H1 (cell line): ENCODE measurements around the gene MAML3. TPM values are rescaled to one million over a fixed set of nuclear protein-coding genes. Genes with fewer than 3 reads are reported as not detected.

Source experiments
- CTCF ChIA-PET: fragments of 300-600 bp; sonication (Branson Sonifier 250); formaldehyde crosslinking; loops from one replicate; lab custom pipeline; 2021; ENCODE audit not compliant: partially characterized antibody; lab: Charles Lee
- POLR2A ChIA-PET: fragments of 300-600 bp; sonication (Branson Sonifier 250); formaldehyde crosslinking; loops from one replicate; lab custom pipeline; 2021; ENCODE audit warnings: inconsistent platforms; ENCODE audit not compliant: partially characterized antibody; lab: Charles Lee
- DNase-seq, 2 experiments: peaks; one replicate each; pipeline versions ENCODE4 v3.0.0 to v3.0.0-alpha.2; 2010 to 2022; ENCODE audit warnings: low spot score in 2 of 2, low read depth in 1 of 2, mixed read lengths in 1 of 2
- FAIRE-seq: peaks from 2 replicates; lab custom pipeline; 2011; peaks lifted over from hg19 to GRCh38; lab: Jason Lieb, UNC
- H2AFZ ChIP-seq: 2 replicates; pipeline ENCODE4 v1.8.1; 2012; ENCODE audit warnings: low read length, inconsistent platforms
- H2AK5ac ChIP-seq: 2 replicates; pipeline ENCODE4 v1.6.1; 2013; ENCODE audit warnings: low read depth, low read length
- H2BK120ac ChIP-seq: replicated peaks from 2 replicates; pipeline ENCODE3; 2013; ENCODE audit warnings: low read depth, low read length, inconsistent platforms
- H2BK12ac ChIP-seq: 2 replicates; pipeline ENCODE4 v1.6.1; 2013; ENCODE audit warnings: low read depth, low read length
- H2BK15ac ChIP-seq: 2 replicates; pipeline ENCODE4 v1.6.1; 2013; ENCODE audit warnings: low read length
- H2BK20ac ChIP-seq: 2 replicates; pipeline ENCODE4 v1.6.1; 2013; ENCODE audit warnings: low read length
- H2BK5ac ChIP-seq: 2 replicates; pipeline ENCODE4 v1.6.1; 2013; ENCODE audit warnings: low read depth, low read length
- H3K14ac ChIP-seq: 2 replicates; pipeline ENCODE4 v1.6.1; 2013; ENCODE audit warnings: inconsistent platforms; ENCODE audit not compliant: insufficient read length
- H3K18ac ChIP-seq: 2 replicates; pipeline ENCODE4 v1.6.1; 2013; ENCODE audit warnings: low read length; ENCODE audit errors: extremely low read depth
- H3K23ac ChIP-seq: 2 replicates; pipeline ENCODE4 v1.6.1; 2013; ENCODE audit warnings: inconsistent platforms; ENCODE audit not compliant: insufficient read length
- H3K23me2 ChIP-seq: 2 replicates; pipeline ENCODE4 v1.6.1; 2013; ENCODE audit warnings: low read depth, low read length
- H3K27ac ChIP-seq: 2 replicates; pipeline ENCODE4 v1.6.1; 2011; ENCODE audit warnings: low read depth, low read length, inconsistent platforms
- H3K27me3 ChIP-seq, 4 experiments: replicated peaks in 1 of 4; 1 replicate in 1 of 4; 2 replicates in 3 of 4; pipeline versions ENCODE4 v1.6.1 to v1.8.1; 2011 to 2013; ENCODE audit warnings: low read length in 3 of 4, mild to moderate bottlenecking in 3 of 4, inconsistent platforms in 2 of 4, mixed read lengths in 2 of 4, moderate library complexity in 1 of 4; ENCODE audit not compliant: control insufficient read depth in 3 of 4, insufficient read depth in 3 of 4; ENCODE audit errors: extremely low read depth in 1 of 4
- H3K36me3 ChIP-seq, 4 experiments: 2 replicates each; pipeline versions ENCODE4 v1.6.1 to v1.8.1; 2011 to 2013; ENCODE audit warnings: mild to moderate bottlenecking in 4 of 4, low read length in 3 of 4, moderate library complexity in 2 of 4, control low read depth in 1 of 4, inconsistent platforms in 1 of 4; ENCODE audit not compliant: insufficient read depth in 4 of 4, control insufficient read depth in 2 of 4
- H3K4ac ChIP-seq: replicated peaks from 2 replicates; pipeline ENCODE3; 2013; ENCODE audit warnings: low read length, low read depth, mixed read lengths, inconsistent platforms; ENCODE audit not compliant: insufficient read length
- H3K4me1 ChIP-seq, 4 experiments: replicated peaks in 1 of 4; 1 replicate in 1 of 4; 2 replicates in 3 of 4; pipeline versions ENCODE4 v1.6.1 to v1.8.1; 2011 to 2013; ENCODE audit warnings: low read length in 3 of 4, inconsistent platforms in 2 of 4, mixed read lengths in 1 of 4; ENCODE audit not compliant: insufficient read depth in 4 of 4, control insufficient read depth in 3 of 4
- H3K4me2 ChIP-seq, 2 experiments: 2 replicates each; pipeline versions ENCODE4 v1.6.1 to v1.8.1; 2011 to 2013; ENCODE audit warnings: low read depth in 2 of 2, low read length in 2 of 2, control low read depth in 1 of 2, inconsistent platforms in 1 of 2, mild to moderate bottlenecking in 1 of 2; ENCODE audit not compliant: insufficient read depth in 1 of 2
- H3K4me3 ChIP-seq, 4 experiments: fragments of 200-600, 300-600 bp in 1 of 4; sonication (generic), shearing (Covaris generic), sonication (Bioruptor Twin) in 1 of 4; 2 replicates each; pipeline versions ENCODE4 v1.5.1 to v1.8.1; 2011 to 2016; ENCODE audit warnings: low read length in 4 of 4, low read depth in 3 of 4, control low read depth in 2 of 4, inconsistent platforms in 2 of 4, mild to moderate bottlenecking in 2 of 4, mixed read lengths in 1 of 4, moderate library complexity in 1 of 4; ENCODE audit not compliant: insufficient read depth in 2 of 4; ENCODE audit errors: extremely low read depth in 1 of 4
- H3K56ac ChIP-seq: replicated peaks from 2 replicates; pipeline ENCODE3; 2013; ENCODE audit warnings: low read depth, mild to moderate bottlenecking, mixed read lengths, low read length, inconsistent platforms; ENCODE audit not compliant: insufficient read length
- H3K79me1 ChIP-seq: 2 replicates; pipeline ENCODE4 v1.6.1; 2013; ENCODE audit warnings: low read depth, low read length, control low read depth
- H3K79me2 ChIP-seq, 2 experiments: 2 replicates each; pipeline versions ENCODE4 v1.6.1 to v1.8.1; 2012 to 2013; ENCODE audit warnings: low read length in 2 of 2, mild to moderate bottlenecking in 2 of 2, inconsistent platforms in 1 of 2; ENCODE audit not compliant: insufficient read depth in 2 of 2, control insufficient read depth in 1 of 2
- H3K9ac ChIP-seq, 4 experiments: replicated peaks in 1 of 4; 1 replicate in 1 of 4; 2 replicates in 3 of 4; pipeline versions ENCODE4 v1.6.1 to v1.8.1; 2011 to 2013; ENCODE audit warnings: low read depth in 3 of 4, low read length in 3 of 4, control low read depth in 2 of 4, mild to moderate bottlenecking in 2 of 4, moderate library complexity in 2 of 4, inconsistent platforms in 1 of 4; ENCODE audit errors: extremely low read depth in 1 of 4
- H3K9me3 ChIP-seq, 2 experiments: 2 replicates each; pipeline versions ENCODE4 v1.6.1 to v1.8.1; 2012 to 2013; ENCODE audit warnings: mild to moderate bottlenecking in 2 of 2, moderate library complexity in 2 of 2, control low read depth in 1 of 2, inconsistent platforms in 1 of 2, low read depth in 1 of 2, low read length in 1 of 2, mixed read lengths in 1 of 2; ENCODE audit not compliant: insufficient read depth in 2 of 2
- H4K20me1 ChIP-seq, 2 experiments: replicated peaks in 1 of 2; 2 replicates each; pipeline versions ENCODE3 to v1.8.1; 2011 to 2013; ENCODE audit warnings: inconsistent platforms in 2 of 2, low read length in 2 of 2, mild to moderate bottlenecking in 1 of 2; ENCODE audit not compliant: insufficient read depth in 2 of 2, control insufficient read depth in 1 of 2
- H4K5ac ChIP-seq: 2 replicates; pipeline ENCODE4 v1.6.1; 2013; ENCODE audit warnings: low read length, low read depth, mixed read lengths, inconsistent platforms; ENCODE audit not compliant: insufficient read length
- H4K8ac ChIP-seq: 2 replicates; pipeline ENCODE4 v1.8.0; 2013; ENCODE audit warnings: mild to moderate bottlenecking, moderate library complexity, low read length, inconsistent platforms; ENCODE audit not compliant: insufficient read depth; ENCODE audit errors: extremely low read depth
- H4K91ac ChIP-seq: replicated peaks from 2 replicates; pipeline ENCODE3; 2013; ENCODE audit warnings: low read length, mixed read lengths, inconsistent platforms; ENCODE audit not compliant: insufficient read length
- ASH2L ChIP-seq: fragments of 200-600, 300-600 bp; sonication (generic); IDR thresholded peaks from one replicate; pipeline ENCODE4 v1.7.1; 2017; ENCODE audit warnings: low read length
- CHD2 ChIP-seq: IDR thresholded peaks from 2 replicates; pipeline ENCODE4 v1.6.1; 2012; ENCODE audit warnings: low read length, improper control_type of control experiment
- FOSL1 ChIP-seq: IDR thresholded peaks from 2 replicates; pipeline ENCODE4 v1.6.1; 2011; ENCODE audit warnings: mild to moderate bottlenecking, low read depth, low read length, moderate library complexity; ENCODE audit not compliant: insufficient read depth
- HDAC6 ChIP-seq: IDR thresholded peaks from one replicate; pipeline ENCODE4 v1.7.1; 2012; ENCODE audit warnings: low read depth, mild to moderate bottlenecking, inconsistent platforms, low read length, moderate library complexity
- MAFK ChIP-seq: IDR thresholded peaks from 2 replicates; pipeline ENCODE4 v1.6.1; 2012; ENCODE audit warnings: low read depth, mild to moderate bottlenecking, improper control_type of control experiment, low read length
- RFX5 ChIP-seq: IDR thresholded peaks from 2 replicates; pipeline ENCODE4 v1.6.1; 2011; ENCODE audit warnings: low read depth, low read length, improper control_type of control experiment, borderline replicate concordance
- SRF ChIP-seq: IDR thresholded peaks from 2 replicates; pipeline ENCODE4 v1.6.1; 2011; ENCODE audit warnings: mild to moderate bottlenecking, low read depth, low read length, moderate library complexity
- WGBS, 2 experiments: shearing (Covaris generic) in 1 of 2; methylation state at CpG; one replicate each; pipeline versions ENCODE4 v1.1.6 to v1.1.7; 2013 to 2015; ENCODE audit warnings: low lambda C conversion rate in 2 of 2, mixed read lengths in 2 of 2, inconsistent platforms in 1 of 2, low coverage in 1 of 2, missing lambda C conversion rate in 1 of 2; ENCODE audit not compliant: insufficient replicate concordance in 2 of 2, insufficient coverage in 1 of 2, insufficient read length in 1 of 2; ENCODE audit errors: extremely low coverage in 1 of 2, missing lambda C conversion rate in 1 of 2; 5-methylcytosine and 5-hydroxymethylcytosine counted together
- polyA plus RNA-seq, 7 experiments: library from polyadenylated mRNA; depleted of rRNA in 3 of 7; stranded (reverse) in 5 of 7; unstranded in 2 of 7; fragments of >200 nt in 5 of 7; fragments of 200-250 nt in 2 of 7; gene quantifications; 1 replicate in 5 of 7; 2 replicates in 1 of 7; 4 replicates in 1 of 7; pipeline versions ENCODE4 v1.2.1 to v1.2.3, GENCODE V29; 2011 to 2013; ENCODE audit warnings: missing spikeins in 2 of 7, mixed read lengths in 2 of 7
- total RNA-seq: library from RNA; stranded (reverse); fragmentation: NEBNext Ultra II Directional; extraction: Animal tissue kit (Norgen Biotek cat#: 25700); gene quantifications from 2 replicates; pipeline ENCODE4 v1.2.1, GENCODE V29; 2021

Gene MAML3
- total and polyA plus RNA-seq, 2 of the 8 experiments (the other 6 are each of a cell fraction or from before 2014, with no cell fraction given), result 2.1 to 5.7 TPM

GRCh38 chr4:139785356-139785755, 368.6 kb downstream of the MAML3 start:
- H3K56ac ChIP-seq, result no peak overlapping the region
- 90% methylated on average over 4 of the region's 4 CpGs; no CpG with 5 or more reads in 1 of the 2 experiments for WGBS, 2 experiments
- no peak overlapping the region for H3K18ac ChIP-seq
- FAIRE-seq (no peak), DNase-seq (no peak)
- ChIA-PET CTCF (interaction anchor here (0.5 to 1.4 kb wide), 6 partner anchors 21 to 783 kb away, joined by 3 to 5 read pairs (median 3); no protein-coding TSS in a partner anchor), POLR2A (interaction anchor here (1.3 kb wide), 1 partner anchor 31 kb away, joined by 3 read pairs; no protein-coding TSS in a partner anchor)
- no peak overlapping the region for H3K4ac ChIP-seq
- no peak overlapping the region for H3K4me2 ChIP-seq
- no peaks in the 10 kb centered on the region for H3K9me3 ChIP-seq
- H3K23me2 ChIP-seq, result no peaks in the 10 kb centered on the region
- no peak overlapping the region for H2BK15ac ChIP-seq
- H4K20me1 ChIP-seq, result no peaks in the 10 kb centered on the region
- no peak overlapping the region for H2AK5ac ChIP-seq
- no peak overlapping the region for H3K9ac ChIP-seq
- H2BK12ac ChIP-seq, result no peak overlapping the region
- no peak overlapping the region for H2BK5ac ChIP-seq
- H4K8ac ChIP-seq, result no peak overlapping the region
- no peak overlapping the region for H4K5ac ChIP-seq
- H3K4me1 ChIP-seq, result peaks cover 5 to 10% (median 6%) of the 10 kb centered on the region in 4 experiments; a peak in 5 of 7 replicates
- no peak overlapping the region for H2BK120ac ChIP-seq
- H3K27me3 ChIP-seq, result no peaks in the 10 kb centered on the region
- H3K79me2 ChIP-seq, result no peaks in the 10 kb centered on the region
- H2AFZ ChIP-seq, result no peak overlapping the region
- no peaks in the 10 kb centered on the region for H3K79me1 ChIP-seq
- no peak overlapping the region for H3K27ac ChIP-seq
- H3K23ac ChIP-seq, result no peak overlapping the region
- no peak overlapping the region for H3K4me3 ChIP-seq
- H2BK20ac ChIP-seq, result no peak overlapping the region
- H4K91ac ChIP-seq, result no peak overlapping the region
- no peaks in the 10 kb centered on the region for H3K36me3 ChIP-seq
- no peak for TF ChIP-seq CHD2
- no peak for TF ChIP-seq ASH2L
- TF ChIP-seq RFX5, result no peak
- no peak for TF ChIP-seq HDAC6
- no peak for TF ChIP-seq SRF
- no peak for TF ChIP-seq FOSL1
- no peak for TF ChIP-seq MAFK
- H3K14ac ChIP-seq, result no peak overlapping the region
